GM23248 (cell line): Measurements from ENCODE around the gene UBP1. TPM values are rescaled to one million over a fixed set of nuclear protein-coding genes. Genes with fewer than 3 reads are reported as not detected.

Experiments
- DNase-seq: peaks from one replicate; pipeline ENCODE4 v3.0.0-alpha.2; 2015
- H2AFZ ChIP-seq: fragments of 200-600 bp; sonication (generic); 2 replicates; pipeline ENCODE4 v1.6.1; 2016; ENCODE audit warnings: antibody characterized with exemption
- H3F3A ChIP-seq: fragments of 200-600 bp; sonication (generic); 2 replicates; pipeline ENCODE4 v1.6.1; 2016; ENCODE audit warnings: mild to moderate bottlenecking, antibody characterized with exemption, mixed run types; ENCODE audit not compliant: insufficient read depth
- H3K27ac ChIP-seq: fragments of 200-600 bp; sonication (generic); 2 replicates; pipeline ENCODE4 v1.5.1; 2016; ENCODE audit warnings: mild to moderate bottlenecking
- H3K27me3 ChIP-seq: fragments of 200-600 bp; sonication (generic); replicated peaks from 2 replicates; pipeline ENCODE4 v1.6.1; 2016; ENCODE audit warnings: mild to moderate bottlenecking; ENCODE audit not compliant: insufficient read depth
- H3K36me3 ChIP-seq: fragments of 200-600 bp; sonication (generic); 2 replicates; pipeline ENCODE4 v1.6.1; 2016; ENCODE audit warnings: low read depth, mild to moderate bottlenecking
- H3K4me1 ChIP-seq: fragments of 200-600 bp; sonication (generic); 2 replicates; pipeline ENCODE4 v1.6.1; 2016; ENCODE audit warnings: mild to moderate bottlenecking; ENCODE audit not compliant: insufficient read depth
- H3K4me2 ChIP-seq: fragments of 200-600 bp; sonication (generic); one replicate; pipeline ENCODE4 v1.6.1; 2016; ENCODE audit warnings: mild to moderate bottlenecking; ENCODE audit not compliant: unreplicated experiment
- H3K4me3 ChIP-seq: fragments of 200-600 bp; sonication (generic); 2 replicates; pipeline ENCODE4 v1.5.1; 2016; ENCODE audit warnings: mild to moderate bottlenecking
- H3K79me2 ChIP-seq: fragments of 200-600 bp; sonication (generic); 2 replicates; pipeline ENCODE4 v1.6.1; 2016; ENCODE audit warnings: mild to moderate bottlenecking; ENCODE audit not compliant: insufficient read depth
- H3K9ac ChIP-seq: fragments of 200-600 bp; sonication (generic); 2 replicates; pipeline ENCODE4 v1.6.1; 2016; ENCODE audit warnings: mild to moderate bottlenecking
- H3K9me2 ChIP-seq: fragments of 200-600 bp; sonication (generic); 2 replicates; pipeline ENCODE4 v1.6.1; 2016; ENCODE audit warnings: mixed run types, mild to moderate bottlenecking, moderate library complexity; ENCODE audit not compliant: insufficient read depth
- H3K9me3 ChIP-seq: fragments of 200-600 bp; sonication (generic); one replicate; pipeline ENCODE4 v1.6.1; 2017; ENCODE audit warnings: low read depth
- H4K20me1 ChIP-seq: fragments of 200-600 bp; sonication (generic); 2 replicates; pipeline ENCODE4 v1.6.0; 2016; ENCODE audit not compliant: insufficient read depth
- EZH2 ChIP-seq: fragments of 200-600 bp; sonication (generic); IDR thresholded peaks from 2 replicates; pipeline ENCODE4 v1.6.1; 2018; ENCODE audit warnings: antibody characterized with exemption, mild to moderate bottlenecking; ENCODE audit not compliant: insufficient read depth, poor library complexity, severe bottlenecking
- EZH2phosphoT487 ChIP-seq: fragments of 200-600 bp; sonication (generic); IDR thresholded peaks from 2 replicates; pipeline ENCODE4 v1.6.1; 2018; ENCODE audit warnings: antibody characterized with exemption, moderate library complexity, mild to moderate bottlenecking, low read depth; ENCODE audit not compliant: insufficient read depth
- WGBS, 2 experiments: methylation state at CpG; one replicate each; pipeline ENCODE4 v1.1.6; 2015 to 2017; ENCODE audit warnings: low lambda C conversion rate in 2 of 2, low coverage in 1 of 2; ENCODE audit errors: missing lambda C conversion rate in 2 of 2; 5-methylcytosine and 5-hydroxymethylcytosine counted together
- in situ Hi-C: fragments of 300-500 bp; cut with MboI; formaldehyde crosslinking; loops from 2 replicates; pipeline ENCODE4 v1.15.0; 2020
- polyA plus RNA-seq: library from polyadenylated mRNA; unstranded; fragments of >200 nt; fragmentation: Nextera tagmentation; extraction: Ambion mirVana; gene quantifications from 2 replicates; pipeline ENCODE4 v1.2.1, GENCODE V29; 2016
- total RNA-seq: library from RNA; depleted of rRNA; stranded (reverse); fragments of >200 nt; shearing (Covaris generic); gene quantifications from 2 replicates; pipeline ENCODE4 v1.2.3, GENCODE V29; 2014

UBP1 gene
- total and polyA plus RNA-seq, 2 experiments from 2014 or later = 12.5 to 38.7 TPM

DNA sequence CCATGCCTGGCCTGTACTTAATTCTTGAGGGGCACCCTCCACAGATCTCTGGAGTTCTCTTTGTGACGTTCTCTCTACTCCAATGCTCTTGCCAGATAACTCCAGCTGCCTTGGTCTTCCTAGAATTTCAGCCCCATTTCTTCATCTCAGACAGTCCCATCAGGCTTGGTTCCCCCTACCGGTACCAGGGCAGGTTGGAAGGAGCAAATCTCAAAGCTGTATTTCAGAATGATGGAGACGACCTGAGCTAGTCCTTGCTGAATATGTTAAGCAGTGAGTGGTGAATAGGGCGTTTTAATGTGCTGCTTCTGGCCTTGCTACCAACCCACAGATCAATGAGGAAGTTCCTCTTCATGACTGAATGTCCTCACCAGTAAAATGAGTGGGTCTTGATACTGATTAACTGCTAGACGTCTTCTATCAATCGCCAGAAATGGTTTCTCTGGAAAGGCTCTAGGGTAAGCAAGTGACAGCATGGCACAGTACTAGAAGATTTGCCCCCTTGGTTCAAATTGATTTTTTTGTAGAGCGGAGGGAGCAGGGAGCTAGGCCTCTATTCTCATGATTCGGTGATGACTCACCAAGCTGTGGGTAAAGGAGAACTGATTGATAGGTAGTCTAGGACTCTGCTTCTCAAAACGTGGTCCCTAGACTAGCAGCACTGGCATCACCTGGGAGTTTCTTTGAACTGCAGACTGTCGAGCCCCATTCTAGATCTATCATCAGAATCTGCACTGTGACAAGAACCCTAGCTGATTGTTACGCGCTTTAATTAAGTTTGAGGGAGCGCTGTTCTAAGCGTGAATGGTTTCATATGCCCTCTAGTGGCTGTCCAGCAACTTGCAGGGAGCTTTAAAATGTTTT is 67.8 kb downstream of the UBP1 start:
- no peaks in the 10 kb centered on the region for H3K9me3 ChIP-seq
- H2AFZ ChIP-seq = peak overlapping the region; percentile 55; the same call in 1 of the 2 replicates
- no peaks in the 10 kb centered on the region for H3K27me3 ChIP-seq
- 0 out of 2 replicates have a peak, but pooled peaks cover 5% of the 10 kb centered on the region for H3K4me1 ChIP-seq
- 46 to 49% methylated on average over 14 of the region's 14 CpGs for WGBS, 2 experiments
- TF ChIP-seq EZH2 (no peak), EZH2phosphoT487 (no peak)
- in situ Hi-C loops = loop anchor here (5.0 kb wide), 1 partner anchor 240 kb away; no protein-coding TSS in a partner anchor
- H3K79me2 ChIP-seq = no peaks in the 10 kb centered on the region
- H3K36me3 ChIP-seq = no peaks in the 10 kb centered on the region
- DNase-seq = peak; percentile 74
- H4K20me1 ChIP-seq = no peaks in the 10 kb centered on the region
- no peaks in the 10 kb centered on the region for H3F3A ChIP-seq
- H3K4me3 ChIP-seq = peak overlapping the region; percentile 58
- H3K4me2 ChIP-seq = peak overlapping the region; percentile 73
- no peaks in the 10 kb centered on the region for H3K9me2 ChIP-seq
- no peak overlapping the region for H3K9ac ChIP-seq
- no peak overlapping the region for H3K27ac ChIP-seq

DNA sequence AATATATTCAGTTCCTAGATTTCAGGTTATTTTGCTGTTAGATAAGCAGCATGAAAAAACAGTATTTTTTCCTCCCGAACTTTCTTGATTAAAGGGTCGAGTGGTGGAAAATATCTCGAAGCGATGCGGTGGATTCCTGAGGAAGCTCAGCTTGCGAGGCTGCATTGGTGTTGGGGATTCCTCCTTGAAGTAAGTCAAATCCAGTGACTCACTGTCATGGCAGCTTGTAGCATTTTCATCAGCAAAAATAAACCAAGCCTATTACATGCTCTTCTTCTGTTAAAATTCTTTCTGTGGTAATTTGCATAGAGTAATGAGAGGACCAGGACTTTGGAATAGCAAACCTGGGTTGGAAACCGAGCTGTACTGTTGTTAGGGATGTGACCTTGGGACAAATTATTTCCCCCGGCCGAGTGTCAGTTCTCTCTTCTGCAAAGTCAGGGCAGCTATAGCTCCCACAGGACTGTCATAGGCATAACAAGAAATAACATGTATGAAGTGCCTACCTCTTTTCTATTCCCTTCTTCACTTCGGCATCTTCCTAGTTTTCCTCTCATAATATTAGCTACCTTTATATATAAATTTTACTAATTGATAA is 75.6 kb downstream of the UBP1 start:
- Histone ChIP-seq H3K4me2 (no peak overlapping the region), H2AFZ (no peak overlapping the region), H3F3A (peaks cover 7% of the 10 kb centered on the region; the same call in 1 of the 2 replicates), H4K20me1 (no peaks in the 10 kb centered on the region), H3K9ac (no peak overlapping the region), H3K4me1 (peaks cover 17% of the 10 kb centered on the region), H3K79me2 (no peaks in the 10 kb centered on the region), H3K4me3 (no peak overlapping the region), H3K27ac (no peak overlapping the region), H3K27me3 (no peaks in the 10 kb centered on the region), H3K36me3 (no peaks in the 10 kb centered on the region), H3K9me2 (no peaks in the 10 kb centered on the region), H3K9me3 (no peaks in the 10 kb centered on the region)
- WGBS, 2 experiments = 89 to 91% methylated on average over 10 of the region's 10 CpGs
- TF ChIP-seq EZH2 (no peak), EZH2phosphoT487 (no peak)
- DNase-seq = peak; percentile 39
- in situ Hi-C loops = no loop called here

DNA sequence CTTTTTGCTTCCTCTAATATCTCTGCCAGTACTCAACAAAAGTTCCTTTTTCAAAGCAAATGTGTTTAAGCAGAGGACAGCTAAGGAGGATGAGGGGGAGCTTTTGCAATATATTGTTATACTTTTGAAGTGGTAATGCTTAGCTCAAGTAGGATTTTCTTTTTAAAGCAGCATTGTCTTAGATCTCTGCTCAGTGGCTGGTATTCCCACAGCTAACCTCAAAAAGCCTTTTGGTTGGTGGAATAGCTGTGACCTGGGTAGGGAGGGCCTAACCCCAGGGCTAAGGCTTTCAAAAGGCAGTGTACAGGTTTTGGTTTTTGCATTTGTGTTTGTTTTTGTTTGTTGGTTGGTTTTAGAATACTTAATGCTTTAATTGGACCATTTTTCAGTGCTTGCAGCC is 76.1 kb downstream of the UBP1 start:
- Histone ChIP-seq H2AFZ (no peak overlapping the region), H3F3A (peaks cover 7% of the 10 kb centered on the region; the same call in 1 of the 2 replicates), H3K4me2 (no peak overlapping the region), H4K20me1 (no peaks in the 10 kb centered on the region), H3K36me3 (no peaks in the 10 kb centered on the region), H3K27ac (no peak overlapping the region), H3K9me2 (no peaks in the 10 kb centered on the region), H3K27me3 (no peaks in the 10 kb centered on the region), H3K4me1 (peaks cover 17% of the 10 kb centered on the region), H3K4me3 (no peak overlapping the region), H3K9me3 (no peaks in the 10 kb centered on the region), H3K79me2 (no peaks in the 10 kb centered on the region), H3K9ac (no peak overlapping the region)
- in situ Hi-C loops = no loop called here
- no peak for TF ChIP-seq EZH2phosphoT487
- no peak for TF ChIP-seq EZH2
- no peak for DNase-seq

DNA sequence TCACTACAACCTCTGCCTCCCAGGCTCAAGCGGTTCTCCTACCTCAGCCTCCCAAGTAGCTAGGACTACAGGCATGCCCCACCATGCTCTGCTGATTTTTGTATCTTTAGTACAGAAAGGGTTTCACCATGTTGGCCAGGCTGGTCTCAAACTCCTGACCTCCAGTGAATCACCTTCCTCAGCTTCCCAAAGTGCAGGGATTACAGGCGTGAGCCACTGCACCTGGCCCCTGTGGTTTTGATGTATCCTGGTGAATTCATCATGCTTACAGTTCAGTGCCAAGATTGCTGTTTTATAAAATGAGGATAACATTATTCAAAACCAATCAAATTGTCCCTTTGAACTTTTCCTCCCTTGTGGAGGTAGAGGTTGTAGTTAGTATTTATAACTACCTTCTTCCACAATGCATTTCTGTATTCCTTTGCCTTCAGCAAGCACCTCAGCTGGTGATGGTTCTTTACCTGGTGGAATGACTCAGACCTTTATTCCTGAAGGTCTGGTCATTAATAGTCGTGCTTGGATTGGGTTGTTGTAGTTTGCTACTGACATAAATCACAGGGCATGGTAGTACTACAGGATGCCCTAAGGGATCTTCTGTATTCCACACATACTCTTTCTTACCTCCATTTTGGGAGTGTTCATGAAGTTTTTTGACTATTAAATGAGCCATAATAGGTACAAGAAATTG is 76.9 kb downstream of the UBP1 start:
- in situ Hi-C loops = no loop called here
- Histone ChIP-seq H3K79me2 (no peaks in the 10 kb centered on the region), H3K4me3 (no peak overlapping the region), H3K27ac (no peak overlapping the region), H3K4me2 (no peak overlapping the region), H3K9me3 (no peaks in the 10 kb centered on the region), H3K27me3 (no peaks in the 10 kb centered on the region), H3K9me2 (no peaks in the 10 kb centered on the region), H3F3A (peaks cover 7% of the 10 kb centered on the region; the same call in 1 of the 2 replicates), H3K36me3 (no peaks in the 10 kb centered on the region), H3K4me1 (peaks cover 17% of the 10 kb centered on the region), H2AFZ (no peak overlapping the region), H3K9ac (no peak overlapping the region), H4K20me1 (no peaks in the 10 kb centered on the region)
- no peak for DNase-seq
- TF ChIP-seq EZH2phosphoT487 (no peak), EZH2 (no peak)
- WGBS, 2 experiments = 92 to 93% methylated on average over 3 of the region's 3 CpGs
